ENCODE measurements around the gene POGLUT2. TPM values are rescaled to one million over a fixed set of nuclear protein-coding genes. Genes with fewer than 3 reads are reported as not detected.

The POGLUT2 gene
- polyA plus RNA-seq (2013), result 19.4 and 19.6 TPM in 2 replicates

DNA sequence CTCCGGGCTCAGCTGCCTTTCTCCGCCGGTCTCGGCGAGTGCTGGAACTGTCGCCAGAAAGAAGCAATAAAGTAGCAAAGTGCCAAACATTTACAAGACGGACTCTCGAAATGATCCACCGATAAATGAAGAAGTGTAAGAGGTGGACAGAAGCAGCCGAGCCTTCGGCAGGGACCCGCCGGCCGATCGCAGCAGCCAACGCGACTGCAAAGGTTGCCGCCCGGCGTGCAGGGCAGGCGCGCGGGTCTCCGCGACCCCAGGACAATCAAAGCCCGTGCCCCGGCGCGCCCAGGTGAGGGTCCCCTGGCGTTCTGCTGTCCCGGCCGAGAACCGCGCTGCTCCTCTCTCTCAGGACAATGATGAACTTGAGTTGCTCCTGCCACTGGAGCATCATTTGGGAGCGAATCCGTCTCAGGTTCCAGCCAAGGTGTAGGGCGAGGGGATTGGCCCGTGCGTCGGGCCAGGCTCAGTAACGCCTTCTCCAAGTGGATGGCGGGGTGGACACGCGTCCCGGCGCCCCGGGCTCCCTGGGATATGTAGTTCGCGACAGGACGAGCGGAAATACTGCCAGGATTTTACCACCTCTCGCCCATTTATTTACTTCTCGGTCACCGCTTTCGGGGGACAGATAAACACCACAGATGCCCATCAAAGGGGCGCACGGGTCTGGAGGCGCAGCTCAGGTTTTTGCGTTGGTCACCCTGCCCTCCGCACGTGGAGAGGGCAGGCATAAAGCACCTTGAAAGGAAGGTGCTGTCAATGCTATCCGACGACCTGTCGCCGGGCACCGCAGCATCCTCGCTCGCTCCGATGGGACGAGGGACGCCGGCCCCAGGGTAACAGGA, at the start of gene POGLUT2, which contains the start of gene BIVM:
Gene POGLUT2, minus strand, starts transcription at position 396 of the 845 bp plus-strand sequence. Its CDS starts 306 bp downstream, at position 90.
Gene BIVM, plus strand, starts transcription at position 539 of the 845 bp plus-strand sequence. CDS start 8,149 bp downstream, outside the sequence.
- Histone ChIP-seq H3K4me2 (ENCODE audit: low read length) (peak within 1 kb of the TSS; percentile 83), H2AFZ (ENCODE audit: insufficient read depth, low read length, poor library complexity) (peak within 1 kb of the TSS; percentile 95), H3K79me2 (ENCODE audit: control insufficient read depth, insufficient read depth, low read length, poor library complexity) (peaks cover 5% of the 10 kb centered on the region), H3K27ac (ENCODE audit: low read depth, low read length) (no peak within 1 kb of the TSS), H3K79me1 (ENCODE audit: low read length) (peaks cover 13% of the 10 kb centered on the region), H3K9ac (ENCODE audit: low read length) (peak within 1 kb of the TSS; percentile 55), H3K27me3 (ENCODE audit: insufficient read depth, low read length) (no peaks in the 10 kb centered on the region), H2BK12ac (ENCODE audit: low read length) (no peak within 1 kb of the TSS), H3K14ac (ENCODE audit: low read length) (peak within 1 kb of the TSS; percentile 73), H2BK120ac (ENCODE audit: insufficient read depth, low read length, poor library complexity) (peak within 1 kb of the TSS; percentile 47), H3K4me3 (ENCODE audit: low read depth, low read length) (peak within 1 kb of the TSS; percentile 81), H3K23ac (ENCODE audit: low read length) (no peak within 1 kb of the TSS), H2BK5ac (ENCODE audit: low read depth, low read length, poor library complexity) (no peak within 1 kb of the TSS), H3K9me3 (ENCODE audit: insufficient read depth, low read depth, low read length) (peaks cover 3% of the 10 kb centered on the region), H2AK5ac (ENCODE audit: low read length) (no peak within 1 kb of the TSS), H3K18ac (ENCODE audit: low read length) (peak within 1 kb of the TSS; percentile 62), H4K91ac (ENCODE audit: low read depth, low read length) (peak within 1 kb of the TSS; percentile 55), H3K36me3 (ENCODE audit: control insufficient read depth in 1 of 2, insufficient read depth in 2 of 2, low read length in 2 of 2) (no peaks in the 10 kb centered on the region), H3K4me1 (ENCODE audit: control insufficient read depth in 1 of 2, insufficient read depth in 2 of 2, low read length in 2 of 2) (peaks cover 0 to 3% of the 10 kb centered on the region in 2 experiments), H4K8ac (ENCODE audit: low read depth, low read length) (peak within 1 kb of the TSS; percentile 89), H3K4ac (ENCODE audit: low read depth, low read length) (peak within 1 kb of the TSS; percentile 51), H4K12ac (ENCODE audit: low read depth, low read length) (peak within 1 kb of the TSS; percentile 90)
- peak; percentile 91 to 94 for DNase-seq
- no CpG with 5 or more reads among the region's 72 CpGs for WGBS (ENCODE audit: extremely low coverage, insufficient coverage, insufficient read length)

DNA sequence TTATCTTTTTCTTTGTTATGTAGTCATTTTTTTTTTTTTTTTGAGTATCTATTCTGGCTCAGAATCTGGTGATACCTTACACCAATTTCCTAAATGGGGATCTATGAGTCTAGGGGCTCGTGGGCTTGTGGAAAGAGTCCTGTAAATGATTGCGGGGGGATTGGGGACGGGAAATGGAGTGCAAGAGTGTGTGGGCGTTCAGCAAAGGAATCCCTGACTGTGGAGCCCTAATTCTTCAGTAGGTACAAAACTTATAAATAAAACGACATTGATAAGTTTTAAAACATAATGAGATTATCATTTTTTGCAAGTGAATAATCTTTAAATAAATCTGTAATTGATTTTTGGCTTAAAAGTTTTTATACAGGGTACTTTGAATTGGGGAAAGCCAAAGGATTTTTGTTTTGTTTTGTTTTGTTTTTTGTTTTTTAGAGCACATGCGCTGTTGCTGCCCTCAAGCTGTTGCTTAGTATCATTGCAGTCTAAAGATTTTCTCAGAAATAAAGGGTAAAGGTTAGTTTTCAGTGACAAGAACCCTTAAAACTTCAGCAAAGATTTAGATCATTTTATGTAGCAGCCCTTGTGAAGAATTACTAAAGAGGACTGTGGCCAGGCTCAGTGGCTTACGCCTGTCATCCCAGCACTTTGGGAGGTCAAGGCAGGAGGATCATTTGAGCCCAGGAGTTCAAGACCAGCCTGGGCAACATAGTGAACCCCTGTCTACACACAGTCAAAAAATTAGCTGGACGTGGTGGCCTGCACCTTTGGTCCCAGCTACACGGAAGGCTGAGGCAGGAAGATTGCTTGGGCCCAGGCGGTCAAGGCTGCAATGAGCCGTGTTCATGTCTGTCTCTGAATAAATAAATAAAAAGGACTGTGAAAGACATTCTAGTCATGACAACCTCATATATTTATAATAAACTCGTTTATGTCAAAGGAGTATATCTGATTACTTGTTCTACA, 48.8 kb upstream of the POGLUT2 start:
- Histone ChIP-seq H2AK5ac (ENCODE audit: low read length) (no peak overlapping the region), H3K36me3 (ENCODE audit: control insufficient read depth in 1 of 2, insufficient read depth in 2 of 2, low read length in 2 of 2) (no peaks in the 10 kb centered on the region), H3K23ac (ENCODE audit: low read length) (no peak overlapping the region), H3K4ac (ENCODE audit: low read depth, low read length) (no peak overlapping the region), H3K4me1 (ENCODE audit: control insufficient read depth in 1 of 2, insufficient read depth in 2 of 2, low read length in 2 of 2) (peaks cover 1 to 4% of the 10 kb centered on the region in 2 experiments), H3K79me1 (ENCODE audit: low read length) (peaks cover 10% of the 10 kb centered on the region), H4K8ac (ENCODE audit: low read depth, low read length) (no peak overlapping the region), H3K4me2 (ENCODE audit: low read length) (peak overlapping the region; percentile 63), H2BK5ac (ENCODE audit: low read depth, low read length, poor library complexity) (no peak overlapping the region), H3K27ac (ENCODE audit: low read depth, low read length) (no peak overlapping the region), H2BK120ac (ENCODE audit: insufficient read depth, low read length, poor library complexity) (no peak overlapping the region), H3K27me3 (ENCODE audit: insufficient read depth, low read length) (no peaks in the 10 kb centered on the region), H3K4me3 (ENCODE audit: low read depth, low read length) (no peak overlapping the region), H3K79me2 (ENCODE audit: control insufficient read depth, insufficient read depth, low read length, poor library complexity) (peaks cover 4% of the 10 kb centered on the region), H3K18ac (ENCODE audit: low read length) (peak overlapping the region; percentile 67), H3K14ac (ENCODE audit: low read length) (no peak overlapping the region), H2AFZ (ENCODE audit: insufficient read depth, low read length, poor library complexity) (no peak overlapping the region), H4K91ac (ENCODE audit: low read depth, low read length) (no peak overlapping the region), H2BK12ac (ENCODE audit: low read length) (no peak overlapping the region), H3K9me3 (ENCODE audit: insufficient read depth, low read depth, low read length) (no peaks in the 10 kb centered on the region), H4K12ac (ENCODE audit: low read depth, low read length) (no peak overlapping the region), H3K9ac (ENCODE audit: low read length) (no peak overlapping the region)
- DNase-seq, result peak; percentile 1 to 55
- WGBS (ENCODE audit: extremely low coverage, insufficient coverage, insufficient read length), result no CpG with 5 or more reads among the region's 12 CpGs

- Histone ChIP-seq H3K23ac (ENCODE audit: low read length) (no peak overlapping the region), H4K91ac (ENCODE audit: low read depth, low read length) (peak overlapping the region; percentile 53), H3K4me3 (ENCODE audit: low read depth, low read length) (peak overlapping the region; percentile 78), H2AK5ac (ENCODE audit: low read length) (no peak overlapping the region), H3K4ac (ENCODE audit: low read depth, low read length) (peak overlapping the region; percentile 27), H3K27ac (ENCODE audit: low read depth, low read length) (peak overlapping the region; percentile 75), H3K14ac (ENCODE audit: low read length) (peak overlapping the region; percentile 16), H4K8ac (ENCODE audit: low read depth, low read length) (peak overlapping the region; percentile 94), H4K12ac (ENCODE audit: low read depth, low read length) (no peak overlapping the region), H3K36me3 (ENCODE audit: control insufficient read depth in 1 of 2, insufficient read depth in 2 of 2, low read length in 2 of 2) (no peaks in the 10 kb centered on the region), H2BK120ac (ENCODE audit: insufficient read depth, low read length, poor library complexity) (peak overlapping the region; percentile 26), H3K9me3 (ENCODE audit: insufficient read depth, low read depth, low read length) (no peaks in the 10 kb centered on the region), H2BK5ac (ENCODE audit: low read depth, low read length, poor library complexity) (peak overlapping the region; percentile 73), H3K79me1 (ENCODE audit: low read length) (peaks cover 10% of the 10 kb centered on the region), H2BK12ac (ENCODE audit: low read length) (no peak overlapping the region), H3K4me2 (ENCODE audit: low read length) (peak overlapping the region; percentile 91), H3K9ac (ENCODE audit: low read length) (peak overlapping the region; percentile 4), H2AFZ (ENCODE audit: insufficient read depth, low read length, poor library complexity) (peak overlapping the region; percentile 86), H3K79me2 (ENCODE audit: control insufficient read depth, insufficient read depth, low read length, poor library complexity) (peaks cover 4% of the 10 kb centered on the region), H3K18ac (ENCODE audit: low read length) (peak overlapping the region; percentile 49), H3K27me3 (ENCODE audit: insufficient read depth, low read length) (no peaks in the 10 kb centered on the region), H3K4me1 (ENCODE audit: control insufficient read depth in 1 of 2, insufficient read depth in 2 of 2, low read length in 2 of 2) (peaks cover 1 to 4% of the 10 kb centered on the region in 2 experiments)
- peak; percentile 25 to 56 for DNase-seq
- no CpG with 5 or more reads among the region's 31 CpGs for WGBS (ENCODE audit: extremely low coverage, insufficient coverage, insufficient read length)
Measured at GRCh38 chr13:102846261-102847015, 47.7 kb upstream of the POGLUT2 start.
